CD4-positive, CD25-positive, alpha-beta regulatory T cell (primary cell): ENCODE measurements around the gene HYAL2. TPM values are rescaled to one million over a fixed set of nuclear protein-coding genes. Genes with fewer than 3 reads are reported as not detected.

Experiments
- ATAC-seq, 2 donors: fragments of 150-1000 bp; cut with Tn5 transposase; one replicate each; pipeline ENCODE4 v1.10.0; 2021; ENCODE audit warnings: low read depth in 2 of 2, moderate number of reproducible peaks in 2 of 2, moderate library complexity in 1 of 2
- DNase-seq, 3 donors: peaks; one replicate each; pipeline versions ENCODE4 v3.0.0 to v3.0.0-alpha.2; 2012 to 2022; ENCODE audit warnings: mixed read lengths in 1 of 3
- H3K27ac ChIP-seq: one replicate; pipeline ENCODE4 v1.7.0; 2013; ENCODE audit warnings: mild to moderate bottlenecking, low read length; ENCODE audit not compliant: insufficient read depth, poor library complexity, severe bottlenecking
- H3K27me3 ChIP-seq: one replicate; pipeline ENCODE4 v1.7.0; 2013; ENCODE audit warnings: low read length; ENCODE audit not compliant: control insufficient read depth, insufficient read depth
- H3K36me3 ChIP-seq: one replicate; pipeline ENCODE4 v1.7.0; 2013; ENCODE audit warnings: mild to moderate bottlenecking, low read length, moderate library complexity; ENCODE audit not compliant: control insufficient read depth, insufficient read depth
- H3K4me1 ChIP-seq: 2 replicates; pipeline ENCODE4 v1.7.0; 2013; ENCODE audit warnings: mild to moderate bottlenecking, low read length; ENCODE audit not compliant: insufficient read depth, control insufficient read depth, poor library complexity, severe bottlenecking
- H3K4me3 ChIP-seq: one replicate; pipeline ENCODE4 v1.7.0; 2013; ENCODE audit warnings: low read depth, mild to moderate bottlenecking, low read length, moderate library complexity
- H3K9me3 ChIP-seq, 2 experiments: 1 replicate in 1 of 2; 2 replicates in 1 of 2; pipeline ENCODE4 v1.7.0; 2013; ENCODE audit warnings: low read length in 2 of 2, mild to moderate bottlenecking in 1 of 2, moderate library complexity in 1 of 2; ENCODE audit not compliant: control insufficient read depth in 2 of 2
- H3K27ac Mint-ChIP-seq, 3 donors: one replicate each; pipeline ENCODE4 v1.8.0; 2020 to 2022; ENCODE audit warnings: mild to moderate bottlenecking in 3 of 3, mixed read lengths in 3 of 3, moderate library complexity in 2 of 3
- H3K27me3 Mint-ChIP-seq: one replicate; pipeline ENCODE4 v1.8.0; 2022; ENCODE audit warnings: mild to moderate bottlenecking, mixed read lengths
- H3K36me3 Mint-ChIP-seq: one replicate; pipeline ENCODE4 v1.8.0; 2020; ENCODE audit warnings: mixed read lengths
- H3K4me1 Mint-ChIP-seq, 4 donors: one replicate each; pipeline ENCODE4 v1.8.0; 2020 to 2022; ENCODE audit warnings: mixed read lengths in 4 of 4, mild to moderate bottlenecking in 1 of 4
- H3K4me3 Mint-ChIP-seq, 4 donors: one replicate each; pipeline ENCODE4 v1.8.0; 2020 to 2022; ENCODE audit warnings: mild to moderate bottlenecking in 4 of 4, mixed read lengths in 4 of 4, moderate library complexity in 3 of 4
- H3K9me3 Mint-ChIP-seq, 7 donors: one replicate each; pipeline ENCODE4 v1.8.0; 2020 to 2022; ENCODE audit warnings: mixed read lengths in 7 of 7, mild to moderate bottlenecking in 3 of 7, moderate library complexity in 2 of 7
- polyA plus RNA-seq, 4 donors: library from polyadenylated mRNA; unstranded; fragments of 300-500 nt; fragmentation: Illumina TruSeq; gene quantifications; one replicate each; pipeline ENCODE4 v1.2.3, GENCODE V29; 2021
- total RNA-seq: library from RNA; stranded (reverse); gene quantifications from one replicate; pipeline ENCODE4 v1.2.3, GENCODE V29; 2022

HYAL2 gene
- total and polyA plus RNA-seq, 5 donors from 2014 or later = 1.5 to 6.5 (median 4.8) TPM

- Mint-ChIP-seq H3K4me1 (peaks cover 0 to 22% (median 7%) of the 10 kb centered on the region in 4 donors), H3K36me3 (no peaks in the 10 kb centered on the region)
- no peaks in the 10 kb centered on the region for H3K9me3 ChIP-seq
These were observed 44.2 kb downstream of the HYAL2 start for GRCh38 chr3:50278123-50278879.

GRCh38 chr3:50276762-50277101 is 45.8 kb downstream of the HYAL2 start:
- H3K36me3 ChIP-seq = no peaks in the 10 kb centered on the region
- Mint-ChIP-seq H3K9me3 (peaks cover 0 to 2% (median 0%) of the 10 kb centered on the region in 7 donors), H3K4me1 (peaks cover 0 to 28% (median 12%) of the 10 kb centered on the region in 4 donors), H3K27me3 (peaks cover 49% of the 10 kb centered on the region), H3K36me3 (no peaks in the 10 kb centered on the region), H3K4me3 (no peak overlapping the region), H3K27ac (no peak overlapping the region)
- H3K27me3 ChIP-seq = peaks cover 8% of the 10 kb centered on the region
- no peak overlapping the region for H3K27ac ChIP-seq
- ATAC-seq (no peak), DNase-seq (no peak)
- no peaks in the 10 kb centered on the region for H3K9me3 ChIP-seq
- no peak overlapping the region for H3K4me3 ChIP-seq
- H3K4me1 ChIP-seq = peaks cover 29% of the 10 kb centered on the region

More at GRCh38 chr3:50278123-50278879, 44.2 kb downstream of the HYAL2 start:
- no peak overlapping the region for H3K4me3 ChIP-seq
- H3K4me3 Mint-ChIP-seq = no peak overlapping the region
- peaks cover 25% of the 10 kb centered on the region for H3K4me1 ChIP-seq
- H3K9me3 Mint-ChIP-seq = no peaks in the 10 kb centered on the region
- no peaks in the 10 kb centered on the region for H3K36me3 ChIP-seq
- H3K27ac Mint-ChIP-seq = no peak overlapping the region
- no peak for ATAC-seq
- H3K27me3 Mint-ChIP-seq = peaks cover 38% of the 10 kb centered on the region
- peaks cover 8% of the 10 kb centered on the region for H3K27me3 ChIP-seq
- no peak overlapping the region for H3K27ac ChIP-seq
- DNase-seq = no peak

- no peaks in the 10 kb centered on the region for H3K36me3 ChIP-seq
- Mint-ChIP-seq H3K4me1 (peaks cover 0 to 28% (median 13%) of the 10 kb centered on the region in 4 donors), H3K9me3 (peaks cover 0 to 2% (median 0%) of the 10 kb centered on the region in 7 donors), H3K4me3 (peak overlapping the region in 3 of 4 donors; percentile 50 to 58 (median 53)), H3K27me3 (peaks cover 55% of the 10 kb centered on the region), H3K36me3 (no peaks in the 10 kb centered on the region), H3K27ac (no peak overlapping the region)
- DNase-seq (peak in 1 of 3 donors; percentile 55), ATAC-seq (no peak)
- peaks cover 8% of the 10 kb centered on the region for H3K27me3 ChIP-seq
- H3K27ac ChIP-seq = no peak overlapping the region
- no peaks in the 10 kb centered on the region for H3K9me3 ChIP-seq
- H3K4me3 ChIP-seq = no peak overlapping the region
- H3K4me1 ChIP-seq = peaks cover 29% of the 10 kb centered on the region
These were observed 46.4 kb downstream of the HYAL2 start for GRCh38 chr3:50275996-50276761.

GRCh38 chr3:50275141-50275995 is 47.2 kb downstream of the HYAL2 start:
- no peak for ATAC-seq
- no peak for DNase-seq
- Histone ChIP-seq H3K27ac (no peak overlapping the region), H3K4me3 (no peak overlapping the region), H3K27me3 (peaks cover 8% of the 10 kb centered on the region), H3K36me3 (no peaks in the 10 kb centered on the region), H3K9me3 (no peaks in the 10 kb centered on the region), H3K4me1 (peaks cover 29% of the 10 kb centered on the region)
- Mint-ChIP-seq H3K9me3 (peaks cover 0 to 2% (median 0%) of the 10 kb centered on the region in 7 donors), H3K27me3 (peaks cover 55% of the 10 kb centered on the region), H3K4me1 (peaks cover 0 to 28% (median 13%) of the 10 kb centered on the region in 4 donors), H3K27ac (no peak overlapping the region), H3K36me3 (no peaks in the 10 kb centered on the region), H3K4me3 (peak overlapping the region in 3 of 4 donors; percentile 53 to 91 (median 61))

GRCh38 chr3:50274371-50275104 is 48.0 kb downstream of the HYAL2 start:
- Mint-ChIP-seq H3K9me3 (peaks cover 0 to 2% (median 0%) of the 10 kb centered on the region in 7 donors), H3K4me3 (peak overlapping the region; percentile 52 to 73 (median 62)), H3K36me3 (no peaks in the 10 kb centered on the region), H3K27me3 (peaks cover 55% of the 10 kb centered on the region), H3K4me1 (peaks cover 0 to 28% (median 13%) of the 10 kb centered on the region in 4 donors), H3K27ac (peak overlapping the region in 2 of 3 donors; percentile 6 to 65)
- Histone ChIP-seq H3K9me3 (no peaks in the 10 kb centered on the region), H3K27ac (no peak overlapping the region), H3K4me1 (peaks cover 29% of the 10 kb centered on the region), H3K36me3 (no peaks in the 10 kb centered on the region), H3K4me3 (no peak overlapping the region), H3K27me3 (peaks cover 8% of the 10 kb centered on the region)
- peak; percentile 56 to 84 (median 64) for DNase-seq
- ATAC-seq = peak in 1 of 2 donors; percentile 35

- no peak overlapping the region for H3K4me3 Mint-ChIP-seq
- H3K27me3 Mint-ChIP-seq = peaks cover 55% of the 10 kb centered on the region
These were observed 48.9 kb downstream of the HYAL2 start for GRCh38 chr3:50273689-50274065.

More at GRCh38 chr3:50273689-50274065, 48.9 kb downstream of the HYAL2 start:
- no peak overlapping the region for H3K4me3 ChIP-seq
- H3K27ac Mint-ChIP-seq = no peak overlapping the region
- H3K27ac ChIP-seq = no peak overlapping the region
- peaks cover 8% of the 10 kb centered on the region for H3K27me3 ChIP-seq
- DNase-seq (no peak), ATAC-seq (no peak)
- peaks cover 29% of the 10 kb centered on the region for H3K4me1 ChIP-seq
- no peaks in the 10 kb centered on the region for H3K36me3 ChIP-seq
- peaks cover 0 to 28% (median 14%) of the 10 kb centered on the region in 4 donors for H3K4me1 Mint-ChIP-seq
- H3K36me3 Mint-ChIP-seq = no peaks in the 10 kb centered on the region
- no peaks in the 10 kb centered on the region for H3K9me3 ChIP-seq
- peaks cover 0 to 2% (median 0%) of the 10 kb centered on the region in 7 donors for H3K9me3 Mint-ChIP-seq
